HG03378 (cell line): Measurements from ENCODE around the gene SCN5A.

Experiments
- ATAC-seq: cut with Tn5 transposase; IDR thresholded peaks from one replicate; pipeline ENCODE4 v1.9.1; 2021; ENCODE audit warnings: mild to moderate bottlenecking, moderate library complexity; ENCODE audit not compliant: unreplicated experiment

The SCN5A gene

DNA sequence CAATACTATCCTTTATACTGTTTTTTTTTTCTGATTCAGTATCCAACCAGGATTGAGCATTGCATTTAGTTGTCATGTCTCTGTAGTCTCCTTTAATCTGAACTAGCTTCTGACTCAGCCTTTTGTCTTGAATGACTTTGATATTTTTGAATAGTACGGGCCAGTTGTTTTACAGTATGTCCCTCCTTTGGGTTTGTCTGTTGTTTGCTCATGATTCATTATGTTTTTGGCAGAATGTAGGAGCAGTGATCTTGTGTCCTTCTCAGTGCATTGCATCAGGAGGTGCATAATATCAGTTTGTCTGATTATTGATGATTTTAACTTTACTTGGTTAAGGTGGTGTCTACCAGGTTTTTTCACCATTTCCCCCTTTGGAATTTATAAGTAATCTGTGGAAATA, 132.8 kb downstream of the SCN5A start:
- no peak for ATAC-seq

DNA sequence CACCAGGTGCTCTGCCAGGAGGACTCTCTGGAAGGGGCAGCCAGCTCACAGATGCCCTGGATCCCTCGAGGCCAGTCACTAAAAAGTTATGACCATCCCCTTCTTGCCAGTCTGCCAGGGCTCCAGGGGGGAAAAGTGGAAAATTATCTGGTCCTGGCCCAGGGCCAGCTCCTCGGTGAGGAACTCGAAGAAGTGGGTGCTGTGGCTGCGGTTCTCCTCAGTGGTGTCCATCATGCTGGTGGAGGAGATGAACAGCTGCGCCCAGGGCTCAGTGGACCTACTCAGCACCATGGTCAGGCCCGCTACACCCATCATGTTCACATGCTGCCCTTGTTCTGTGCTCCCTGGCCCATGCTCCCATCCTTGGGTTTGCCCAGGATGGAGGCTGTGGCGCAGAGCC, 134.1 kb downstream of the SCN5A start:
- ATAC-seq, result no peak

DNA sequence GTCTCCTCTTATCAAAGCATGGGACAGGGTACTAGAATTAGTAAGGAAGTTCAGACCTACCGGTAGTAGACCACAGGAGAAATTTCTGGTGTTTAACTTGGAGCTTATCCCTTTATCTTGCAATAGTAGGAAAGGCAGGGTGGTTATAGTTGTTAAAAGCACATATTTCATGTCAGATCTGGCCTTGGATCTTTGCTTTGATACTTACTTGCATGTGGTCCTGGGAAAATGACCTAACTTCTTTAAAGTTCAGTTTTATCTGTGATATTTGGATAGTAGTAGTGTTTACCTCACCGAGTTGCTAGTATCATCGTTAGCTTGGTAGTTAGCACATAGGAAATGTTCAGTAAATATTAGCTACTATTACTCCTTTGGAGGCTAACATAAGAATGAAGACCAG, 137.9 kb downstream of the SCN5A start:
- no peak for ATAC-seq

DNA sequence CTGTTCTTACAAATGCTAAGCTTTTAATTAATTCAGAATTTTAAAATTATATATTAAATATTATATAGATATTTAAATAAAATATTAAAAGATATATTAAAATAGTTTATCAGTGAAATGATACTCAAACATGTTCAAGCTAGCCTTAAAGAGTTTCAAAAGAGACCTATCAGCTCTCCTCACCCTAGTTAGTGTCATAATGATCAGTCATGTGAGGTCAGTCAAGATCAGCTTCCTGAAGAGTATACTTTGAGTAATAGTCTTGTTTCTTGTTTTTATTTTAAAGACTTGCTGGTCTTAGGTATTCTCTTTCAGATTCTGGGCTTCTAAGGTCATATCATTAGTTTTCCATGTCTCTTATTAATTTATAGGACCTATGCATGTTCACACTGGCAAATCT, 138.9 kb downstream of the SCN5A start:
- no peak for ATAC-seq

DNA sequence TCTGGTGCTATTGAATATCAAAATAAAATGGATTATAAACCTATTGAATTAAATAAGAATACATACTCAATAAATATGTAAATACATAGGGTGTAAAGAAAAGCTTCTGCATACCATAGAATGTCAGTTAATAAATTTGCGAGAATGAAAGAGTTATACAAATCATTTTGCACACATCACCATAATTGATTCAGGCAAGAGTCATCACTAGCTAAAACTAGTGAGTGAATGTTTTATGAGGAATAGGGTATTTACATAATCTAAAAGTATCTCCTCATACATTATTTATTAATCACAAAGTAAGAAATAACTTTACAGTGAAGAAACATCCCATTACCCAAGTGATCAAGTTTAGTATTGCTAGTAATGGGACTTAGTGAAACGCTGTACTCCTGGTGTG, 139.8 kb downstream of the SCN5A start:
- ATAC-seq, result no peak

DNA sequence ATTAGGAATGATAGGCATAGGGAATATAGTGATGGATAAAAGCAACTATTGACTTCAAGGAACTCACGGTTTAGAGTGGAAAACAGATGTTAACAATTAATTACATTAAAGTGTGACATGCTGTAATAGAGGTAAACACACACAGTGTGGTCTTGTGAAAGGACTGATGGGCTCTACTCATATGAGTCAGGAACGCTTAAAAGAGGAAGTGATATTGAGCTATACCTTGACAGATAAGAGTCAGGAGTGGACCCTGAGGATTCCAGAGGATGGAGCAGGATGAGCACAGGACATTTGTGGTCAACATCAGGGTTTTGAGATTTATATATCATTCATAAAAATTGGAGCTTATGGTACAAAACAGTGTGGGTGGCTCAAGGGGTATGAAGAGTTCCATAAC, 142.4 kb downstream of the SCN5A start:
- peak; percentile 98 for ATAC-seq

DNA sequence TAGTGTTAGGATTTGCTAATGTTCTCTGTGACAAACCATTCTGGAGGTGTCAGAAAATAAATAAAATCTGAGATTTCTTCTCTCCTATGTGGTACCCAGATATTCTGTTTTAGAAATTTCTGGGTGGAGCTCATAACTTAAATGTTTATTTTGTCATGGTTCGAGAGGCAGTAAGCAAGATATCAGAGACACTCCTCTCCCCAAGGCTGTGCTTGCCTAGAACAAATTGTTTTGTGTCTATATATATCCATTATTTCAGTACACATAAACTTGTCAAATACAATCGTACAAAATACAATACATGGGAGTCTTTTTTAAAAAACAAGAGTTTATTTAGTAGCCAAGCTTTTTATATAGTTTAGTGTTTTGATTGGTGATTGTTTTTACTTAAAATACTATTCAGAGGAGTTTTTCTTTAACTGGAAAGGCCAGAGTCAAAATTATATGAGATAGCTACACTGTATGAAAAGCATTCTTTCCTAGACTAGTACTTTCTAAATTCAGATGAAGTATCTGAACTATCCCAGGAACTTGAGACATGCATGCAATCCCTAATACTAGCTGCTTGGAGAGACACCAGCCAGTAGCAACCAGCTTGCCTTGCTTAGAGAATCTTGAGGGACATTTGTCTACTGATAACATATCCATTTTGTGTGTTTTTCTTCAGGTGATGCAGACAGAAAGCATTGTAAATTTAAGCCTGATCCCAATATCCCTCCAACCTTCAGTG, 148.6 kb downstream of the SCN5A start:
- no peak for ATAC-seq
